DND-41 (cell line): ENCODE data around the gene ZDHHC16.

Experiments used
- EZH2 ChIP-seq: IDR thresholded peaks from 3 replicates; pipeline ENCODE4 v1.6.1; 2012; ENCODE audit warnings: borderline replicate concordance, low read depth, mild to moderate bottlenecking, moderate library complexity, low read length, inconsistent platforms; ENCODE audit not compliant: severe bottlenecking
- TF ChIP-seq, protein P1 (sequence below): IDR thresholded peaks from 2 replicates; pipeline ENCODE4 v1.5.1; 2012; ENCODE audit warnings: borderline replicate concordance, low read length, moderate library complexity, mild to moderate bottlenecking; ENCODE audit not compliant: poor library complexity, severe bottlenecking; ENCODE audit errors: extremely low read depth

DNA sequence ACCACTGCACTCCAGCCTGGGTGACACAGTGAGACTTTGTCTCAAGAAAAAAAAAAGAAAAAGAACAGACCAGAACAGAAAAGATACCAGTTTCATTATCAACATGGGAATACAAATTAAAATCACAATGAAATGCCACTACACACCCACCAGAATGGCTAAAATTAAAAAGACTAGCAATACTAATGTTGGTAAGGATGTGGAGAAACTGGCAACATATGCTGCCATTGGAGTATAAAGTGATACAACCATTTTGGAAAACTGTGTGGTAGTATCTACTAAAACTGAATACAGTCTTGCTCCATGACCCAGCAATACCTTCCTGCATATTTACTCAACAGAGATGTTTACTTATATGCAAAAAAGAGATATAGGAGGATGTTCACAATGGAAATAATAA, 41.9 kb upstream of the ZDHHC16 start:
- TF ChIP-seq, protein P1, sequence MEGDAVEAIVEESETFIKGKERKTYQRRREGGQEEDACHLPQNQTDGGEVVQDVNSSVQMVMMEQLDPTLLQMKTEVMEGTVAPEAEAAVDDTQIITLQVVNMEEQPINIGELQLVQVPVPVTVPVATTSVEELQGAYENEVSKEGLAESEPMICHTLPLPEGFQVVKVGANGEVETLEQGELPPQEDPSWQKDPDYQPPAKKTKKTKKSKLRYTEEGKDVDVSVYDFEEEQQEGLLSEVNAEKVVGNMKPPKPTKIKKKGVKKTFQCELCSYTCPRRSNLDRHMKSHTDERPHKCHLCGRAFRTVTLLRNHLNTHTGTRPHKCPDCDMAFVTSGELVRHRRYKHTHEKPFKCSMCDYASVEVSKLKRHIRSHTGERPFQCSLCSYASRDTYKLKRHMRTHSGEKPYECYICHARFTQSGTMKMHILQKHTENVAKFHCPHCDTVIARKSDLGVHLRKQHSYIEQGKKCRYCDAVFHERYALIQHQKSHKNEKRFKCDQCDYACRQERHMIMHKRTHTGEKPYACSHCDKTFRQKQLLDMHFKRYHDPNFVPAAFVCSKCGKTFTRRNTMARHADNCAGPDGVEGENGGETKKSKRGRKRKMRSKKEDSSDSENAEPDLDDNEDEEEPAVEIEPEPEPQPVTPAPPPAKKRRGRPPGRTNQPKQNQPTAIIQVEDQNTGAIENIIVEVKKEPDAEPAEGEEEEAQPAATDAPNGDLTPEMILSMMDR: no peak
- no peak for TF ChIP-seq EZH2
